Uterus (tissue), 4 donors: Measurements from ENCODE around the gene CAMK1D. TPM values are rescaled to one million over a fixed set of nuclear protein-coding genes. Genes with fewer than 3 reads are reported as not detected.

ENCODE experiments used
- DNase-seq, 2 donors: peaks; one replicate each; pipeline ENCODE4 v3.0.0-alpha.2; 2019 to 2020
- H3K27ac ChIP-seq, 2 donors: fragments of 200-600 bp; sonication (generic); 1 replicate in 1 of 2; 2 replicates in 1 of 2; pipeline ENCODE4 v1.5.1; 2016 to 2018
- H3K27me3 ChIP-seq, 2 donors: fragments of 200-600 bp; sonication (generic); one replicate each; pipeline ENCODE4 v1.5.1; 2018 to 2019; ENCODE audit warnings: control low read depth in 1 of 2
- H3K36me3 ChIP-seq, 2 donors: fragments of 200-600 bp; sonication (generic); one replicate each; pipeline ENCODE4 v1.5.1; 2019; ENCODE audit warnings: control low read depth in 1 of 2
- H3K4me1 ChIP-seq, 2 donors: fragments of 200-600 bp; sonication (generic); one replicate each; pipeline ENCODE4 v1.5.1; 2018 to 2019; ENCODE audit warnings: control low read depth in 1 of 2
- H3K4me3 ChIP-seq, 2 donors: fragments of 200-600 bp; sonication (generic); 1 replicate in 1 of 2; 2 replicates in 1 of 2; pipeline ENCODE4 v1.5.1; 2018 to 2019; ENCODE audit warnings: mild to moderate bottlenecking in 1 of 2
- H3K9me3 ChIP-seq, 2 donors: fragments of 200-600 bp; sonication (generic); one replicate each; pipeline ENCODE4 v1.5.1; 2019; ENCODE audit warnings: control low read depth in 1 of 2
- POLR2A ChIP-seq, 2 donors: fragments of 450-650 bp; IDR thresholded peaks; one replicate each; pipeline ENCODE4 v1.6.1; 2016; ENCODE audit warnings: antibody characterized with exemption in 2 of 2, mild to moderate bottlenecking in 1 of 2, moderate library complexity in 1 of 2
- intact Hi-C: fragments of 100-400 bp; cut with DNase I; formaldehyde crosslinking; loops from one replicate; pipeline ENCODE4 v1.15.1; 2023; ENCODE audit warnings: low total_unique reads
- total RNA-seq, 4 donors: library from RNA; depleted of rRNA in 3 of 4; stranded (reverse); fragments of >200 nt in 3 of 4; gene quantifications; one replicate each; pipeline versions ENCODE4 v1.1.0 to v1.2.4, GENCODE V29; 2014 to 2023
- TF ChIP-seq, protein P1 (sequence below), 4 experiments: fragments of 200-600 bp in 2 of 4; fragments of 450-650 bp in 2 of 4; sonication (generic) in 2 of 4; IDR thresholded peaks; one replicate each; pipeline ENCODE4 v1.5.1; 2016 to 2019; ENCODE audit warnings: antibody characterized with exemption in 4 of 4, mild to moderate bottlenecking in 2 of 4, moderate library complexity in 1 of 4
- donor health status: DM: yes; HTN: yes; CAD: no.

The CAMK1D gene
- total RNA-seq, 4 donors from 2014 or later: 3.5 to 48.4 (median 10.8) TPM

- intact Hi-C loops: no loop called here
Observed at GRCh38 chr10:12685261-12686058, 336.1 kb downstream of the CAMK1D start.

GRCh38 chr10:12687996-12688395 lies 338.6 kb downstream of the CAMK1D start:
- Histone ChIP-seq H3K27ac (no peak overlapping the region), H3K4me3 (no peak overlapping the region), H3K9me3 (no peaks in the 10 kb centered on the region), H3K36me3 (no peaks in the 10 kb centered on the region), H3K27me3 (no peaks in the 10 kb centered on the region), H3K4me1 (no peaks in the 10 kb centered on the region)
- intact Hi-C loops: no loop called here
- DNase-seq: no peak
- no peak for TF ChIP-seq POLR2A (IDR thresholded peaks at IDR 0.05)
- TF ChIP-seq, protein P1, sequence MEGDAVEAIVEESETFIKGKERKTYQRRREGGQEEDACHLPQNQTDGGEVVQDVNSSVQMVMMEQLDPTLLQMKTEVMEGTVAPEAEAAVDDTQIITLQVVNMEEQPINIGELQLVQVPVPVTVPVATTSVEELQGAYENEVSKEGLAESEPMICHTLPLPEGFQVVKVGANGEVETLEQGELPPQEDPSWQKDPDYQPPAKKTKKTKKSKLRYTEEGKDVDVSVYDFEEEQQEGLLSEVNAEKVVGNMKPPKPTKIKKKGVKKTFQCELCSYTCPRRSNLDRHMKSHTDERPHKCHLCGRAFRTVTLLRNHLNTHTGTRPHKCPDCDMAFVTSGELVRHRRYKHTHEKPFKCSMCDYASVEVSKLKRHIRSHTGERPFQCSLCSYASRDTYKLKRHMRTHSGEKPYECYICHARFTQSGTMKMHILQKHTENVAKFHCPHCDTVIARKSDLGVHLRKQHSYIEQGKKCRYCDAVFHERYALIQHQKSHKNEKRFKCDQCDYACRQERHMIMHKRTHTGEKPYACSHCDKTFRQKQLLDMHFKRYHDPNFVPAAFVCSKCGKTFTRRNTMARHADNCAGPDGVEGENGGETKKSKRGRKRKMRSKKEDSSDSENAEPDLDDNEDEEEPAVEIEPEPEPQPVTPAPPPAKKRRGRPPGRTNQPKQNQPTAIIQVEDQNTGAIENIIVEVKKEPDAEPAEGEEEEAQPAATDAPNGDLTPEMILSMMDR (IDR thresholded peaks at IDR 0.05): no peak

More at GRCh38 chr10:12685261-12686058, 336.1 kb downstream of the CAMK1D start:
- H3K27me3 ChIP-seq: no peaks in the 10 kb centered on the region
- no peak for DNase-seq
- no peaks in the 10 kb centered on the region for H3K36me3 ChIP-seq
- no peaks in the 10 kb centered on the region for H3K9me3 ChIP-seq
- H3K4me3 ChIP-seq: no peak overlapping the region
- no peak for TF ChIP-seq POLR2A (IDR thresholded peaks at IDR 0.05)
- TF ChIP-seq, protein P1 (IDR thresholded peaks at IDR 0.05): no peak
- no peaks in the 10 kb centered on the region for H3K4me1 ChIP-seq
- H3K27ac ChIP-seq: no peak overlapping the region

DNA sequence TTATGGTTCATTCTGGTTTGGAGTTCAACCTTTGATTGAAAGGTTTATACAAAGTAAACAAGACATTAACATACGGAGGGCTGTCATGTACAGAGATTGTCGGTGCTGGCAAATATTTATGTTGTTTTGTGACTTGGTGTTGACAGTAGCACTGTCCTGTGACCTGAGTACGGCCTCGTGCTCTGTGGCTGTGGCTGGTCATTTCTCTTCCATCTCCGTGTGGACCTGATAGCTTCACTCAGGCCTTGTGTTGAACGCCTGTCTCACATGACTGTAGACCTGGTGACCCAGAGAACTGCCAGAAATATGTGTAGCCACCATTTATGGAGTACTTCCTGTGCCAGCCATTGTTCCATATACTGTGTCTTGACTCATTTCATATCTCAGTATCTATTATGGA lies 340.5 kb downstream of the CAMK1D start:
- Histone ChIP-seq H3K4me3 (no peak overlapping the region), H3K4me1 (no peaks in the 10 kb centered on the region), H3K27me3 (no peaks in the 10 kb centered on the region), H3K9me3 (no peaks in the 10 kb centered on the region), H3K27ac (no peak overlapping the region), H3K36me3 (no peaks in the 10 kb centered on the region)
- no peak for DNase-seq
- TF ChIP-seq, protein P1 (IDR thresholded peaks at IDR 0.05): no peak
- no peak for TF ChIP-seq POLR2A (IDR thresholded peaks at IDR 0.05)
- intact Hi-C loops: no loop called here

GRCh38 chr10:12690525-12691126 lies 341.3 kb downstream of the CAMK1D start:
- intact Hi-C loops: no loop called here
- Histone ChIP-seq H3K4me3 (no peak overlapping the region), H3K27ac (no peak overlapping the region), H3K36me3 (no peaks in the 10 kb centered on the region), H3K27me3 (no peaks in the 10 kb centered on the region), H3K4me1 (no peaks in the 10 kb centered on the region), H3K9me3 (no peaks in the 10 kb centered on the region)
- no peak for DNase-seq
- TF ChIP-seq, protein P1 (IDR thresholded peaks at IDR 0.05): no peak

GRCh38 chr10:12691596-12691995 lies 342.2 kb downstream of the CAMK1D start:
- no peak for TF ChIP-seq POLR2A (IDR thresholded peaks at IDR 0.05)
- TF ChIP-seq, protein P1 (IDR thresholded peaks at IDR 0.05): no peak
- Histone ChIP-seq H3K27me3 (no peaks in the 10 kb centered on the region), H3K36me3 (no peaks in the 10 kb centered on the region), H3K9me3 (no peaks in the 10 kb centered on the region), H3K4me3 (no peak overlapping the region), H3K4me1 (no peaks in the 10 kb centered on the region), H3K27ac (no peak overlapping the region)
- no peak for DNase-seq
- intact Hi-C loops: no loop called here
